Measurements from ENCODE around the gene TEPSIN.

Gene TEPSIN

DNA sequence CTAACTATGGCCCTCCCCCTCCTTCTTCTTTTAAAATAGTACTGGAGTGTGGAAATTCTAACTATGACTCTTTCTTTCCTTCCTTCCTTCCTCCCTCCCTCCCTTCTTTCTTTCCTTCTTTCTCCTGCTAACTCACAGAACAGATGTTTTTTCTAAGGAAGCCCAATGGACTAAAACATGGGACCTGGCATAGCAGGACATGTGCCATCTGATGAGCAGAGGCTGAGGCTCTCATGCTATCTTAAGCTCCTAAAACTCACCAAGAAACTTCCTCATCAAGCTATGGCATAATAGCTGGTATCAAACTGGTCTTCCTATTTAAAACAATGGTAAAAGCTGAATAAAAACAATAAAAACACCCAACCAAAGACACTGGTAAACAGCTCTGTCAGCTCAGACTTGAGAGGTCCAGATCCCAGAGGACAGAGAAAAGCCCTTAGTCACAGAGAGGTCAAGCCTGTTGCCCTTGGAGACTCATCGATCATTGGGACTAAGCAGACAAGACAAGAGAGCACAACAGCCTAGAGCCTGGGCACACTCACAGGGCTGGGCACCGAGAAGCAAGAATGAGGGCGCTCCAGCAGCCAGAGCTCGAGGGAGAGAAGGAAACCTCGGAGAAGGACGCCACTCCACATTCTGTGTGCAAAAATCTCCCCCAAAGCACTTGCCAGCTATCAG, 28.7 kb upstream of the TEPSIN start:
- DNase-seq, result no peak

DNA sequence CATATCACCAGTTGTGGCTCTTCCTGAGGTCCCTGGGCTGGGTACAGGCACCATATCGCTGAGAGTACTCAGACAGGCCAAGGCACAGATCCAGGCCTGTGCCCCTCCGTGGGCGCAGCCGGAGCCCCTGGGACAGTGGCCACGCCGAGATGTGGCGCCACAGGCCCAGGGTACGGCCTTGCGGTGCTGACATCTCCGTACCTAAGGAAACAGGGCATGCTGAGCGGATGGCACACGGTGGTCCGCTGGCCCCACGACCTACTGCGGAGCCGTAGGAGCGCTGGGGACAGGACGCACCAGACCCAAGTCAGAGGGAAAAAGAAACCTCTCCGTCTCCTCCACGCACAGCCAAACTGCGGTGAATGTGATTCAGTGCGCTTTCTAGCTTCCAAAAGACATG, 26.7 kb upstream of the TEPSIN start:
- DNase-seq, result no peak

DNA sequence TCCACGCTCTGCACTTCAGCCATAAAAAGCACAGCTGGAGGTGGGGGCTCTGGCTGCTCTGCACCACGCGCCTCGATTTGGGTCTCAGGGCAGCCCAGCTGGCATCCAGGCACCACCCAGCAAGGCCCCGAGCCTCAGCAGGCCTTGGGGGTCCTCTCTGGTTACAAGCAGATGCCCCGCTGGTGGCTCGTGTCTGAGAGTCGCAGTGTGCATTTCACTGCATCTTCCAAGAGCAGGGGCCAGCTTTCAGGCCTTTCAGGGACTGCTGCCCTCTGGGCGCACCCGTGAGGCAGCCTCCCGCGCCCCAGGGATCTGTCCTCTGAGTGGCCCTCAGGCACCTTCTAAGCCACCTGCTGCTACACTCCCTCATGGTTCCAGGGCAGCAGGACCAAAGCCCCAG, 25.8 kb upstream of the TEPSIN start:
- no peak for DNase-seq

DNA sequence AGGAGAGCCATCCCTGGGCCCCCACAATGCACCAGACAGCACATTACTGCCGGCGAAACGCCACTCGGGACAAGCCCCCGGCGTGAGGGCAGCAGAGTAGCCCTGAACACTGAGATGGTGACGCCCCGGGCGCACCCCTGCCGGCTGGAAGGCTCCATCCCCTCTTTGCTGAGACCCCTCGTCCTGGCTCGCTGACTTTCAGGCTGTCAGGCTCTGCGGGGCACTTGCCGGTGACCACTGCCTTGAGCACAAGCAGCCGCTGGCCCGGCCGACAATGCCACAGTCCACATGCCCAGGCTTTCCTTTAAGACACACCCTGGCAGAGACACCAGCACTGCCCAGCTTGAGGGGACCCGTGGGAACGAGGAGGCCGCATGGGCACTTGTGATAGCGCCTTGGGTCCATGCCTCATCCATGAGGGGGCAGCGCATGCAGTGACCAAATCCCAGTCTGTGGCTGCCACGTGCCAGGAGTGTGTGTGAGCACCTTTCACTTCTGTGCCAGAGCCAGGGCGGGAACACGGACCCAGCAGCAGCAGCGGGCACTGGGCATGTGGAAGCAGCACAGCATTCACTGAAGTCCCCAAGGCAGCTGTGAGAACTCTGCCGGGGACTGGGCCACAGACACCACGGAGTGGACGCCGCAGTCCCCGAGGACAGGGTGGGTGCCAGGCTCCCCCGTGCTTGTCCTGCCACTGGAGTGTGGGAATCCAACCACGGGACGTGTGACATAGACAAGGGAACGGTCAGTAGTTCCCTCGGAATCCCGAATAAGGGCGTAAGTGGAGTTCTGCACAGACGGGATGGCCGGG, 24.7 kb upstream of the TEPSIN start:
- DNase-seq, result no peak

DNA sequence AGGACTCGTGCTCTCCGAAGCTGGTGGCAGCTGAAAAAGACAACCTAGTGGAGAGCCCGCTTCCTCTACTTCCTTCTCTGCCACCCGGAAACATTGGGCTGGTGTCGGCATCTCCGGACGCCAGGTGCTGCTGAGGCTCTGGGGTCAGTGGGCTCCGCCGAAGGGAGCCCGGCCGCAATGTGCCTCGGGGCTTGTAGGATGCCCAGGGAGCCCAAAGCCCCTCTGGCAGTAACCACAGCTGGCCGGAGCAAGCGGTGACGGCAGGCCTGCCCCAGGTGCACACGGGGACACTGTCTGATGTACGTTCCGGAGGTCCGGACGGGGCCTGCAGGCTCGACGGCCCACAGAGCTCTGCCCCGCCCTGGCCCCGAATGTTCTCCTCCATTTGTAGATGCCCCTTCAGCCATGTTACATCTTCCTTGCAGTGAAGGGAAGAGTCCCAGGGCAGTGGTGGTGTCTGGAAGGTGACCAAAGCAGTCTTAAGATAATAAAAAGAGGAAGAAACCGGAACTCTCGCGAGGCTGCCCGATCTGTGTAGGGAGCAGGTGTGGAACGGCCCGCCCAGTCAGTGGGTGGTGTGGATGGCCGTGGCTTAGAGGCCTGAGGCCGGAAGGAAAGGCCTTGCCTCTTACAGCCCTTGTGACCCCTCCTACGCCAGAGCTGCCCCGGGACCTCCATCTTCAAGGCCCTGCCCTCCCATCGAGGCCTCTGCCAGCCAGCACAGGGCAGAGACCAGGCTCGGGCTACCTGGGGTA, 22.9 kb upstream of the TEPSIN start:
- no peak for DNase-seq

DNA sequence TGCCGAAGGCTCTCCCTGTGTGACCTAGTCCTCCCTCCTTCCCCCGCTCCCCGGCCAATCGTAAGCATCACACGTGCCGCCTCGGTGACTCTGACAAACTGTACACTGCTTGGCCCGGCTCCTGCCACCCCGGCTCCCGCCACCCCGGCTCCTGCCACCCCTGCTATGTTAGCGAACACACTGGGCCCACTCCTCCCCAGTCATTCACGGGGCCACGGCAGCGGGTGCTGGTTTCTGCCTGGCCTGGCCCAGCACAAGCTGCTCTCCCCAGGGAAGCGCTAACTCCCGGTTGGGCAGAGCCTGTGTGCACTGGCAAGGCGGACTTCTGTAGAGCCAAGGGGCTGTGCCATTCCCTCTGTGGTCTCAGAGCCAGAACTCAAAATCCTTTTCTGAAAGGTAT, 22.2 kb upstream of the TEPSIN start:
- DNase-seq, result no peak

DNA sequence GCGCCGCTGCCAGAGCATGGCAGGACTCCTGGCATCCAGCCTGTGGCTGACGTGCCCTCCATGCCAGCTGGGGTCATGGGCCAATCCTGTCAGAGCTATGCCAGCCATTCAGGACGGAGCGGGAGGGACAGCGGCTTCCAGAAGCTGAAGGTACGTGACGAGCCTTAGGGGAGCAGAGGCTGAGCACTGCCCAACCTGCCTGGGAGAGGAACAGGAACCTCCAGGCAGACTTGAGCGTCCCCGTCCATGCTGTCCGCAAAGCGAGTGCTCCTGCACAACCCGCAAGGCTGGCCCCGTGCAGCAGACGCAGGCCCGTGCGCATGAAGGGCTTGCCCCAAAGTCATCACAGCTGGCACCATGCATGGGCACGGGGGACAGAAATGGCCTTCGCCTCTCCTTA, 21.8 kb upstream of the TEPSIN start:
- DNase-seq, result no peak

DNA sequence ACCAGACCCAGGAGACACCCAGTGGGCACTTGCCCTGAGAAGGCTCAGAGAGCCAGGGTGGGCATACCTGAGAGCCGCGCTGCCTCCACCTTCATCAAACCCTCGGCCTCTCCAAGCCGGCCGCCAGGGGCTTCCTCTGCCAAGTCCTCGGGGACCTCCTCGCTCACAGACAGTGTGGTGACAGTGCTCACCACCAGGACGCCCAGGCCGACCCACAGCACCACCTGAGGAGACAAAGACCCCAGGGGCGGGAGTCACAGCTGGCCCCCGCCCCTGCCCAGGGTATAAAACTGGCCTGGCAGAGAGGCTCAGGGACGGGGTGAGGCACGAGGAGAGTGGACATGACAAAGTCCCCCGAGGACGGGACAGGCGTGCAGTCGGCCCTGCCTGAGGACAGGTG, 21.3 kb upstream of the TEPSIN start:
- DNase-seq, result no peak

DNA sequence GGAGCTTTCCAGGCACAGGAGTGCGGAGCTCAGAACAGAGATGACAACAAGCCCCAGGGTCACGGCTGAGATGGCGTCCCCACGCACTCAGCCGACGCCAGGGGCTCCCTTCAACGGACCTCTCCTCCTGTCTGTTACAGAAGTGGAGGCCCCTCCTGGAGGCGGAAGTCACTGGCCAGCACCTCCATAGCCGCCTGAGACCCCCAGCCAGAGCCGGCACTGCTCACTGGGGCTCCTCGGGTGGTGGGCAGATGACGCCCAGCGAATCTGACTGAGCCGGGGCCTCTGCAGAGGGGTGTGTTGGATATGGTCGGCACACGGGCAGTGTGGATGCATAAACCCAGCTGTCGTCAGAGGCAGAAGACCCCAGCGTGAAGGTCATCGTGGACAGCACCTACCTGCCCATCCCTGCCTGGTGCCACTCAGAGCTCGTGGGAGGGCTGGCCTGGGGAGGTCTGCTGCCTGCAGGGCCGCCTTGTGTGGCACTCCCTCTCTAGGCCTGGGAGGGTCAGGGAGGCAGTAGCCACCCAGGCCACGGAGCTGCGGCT, 20.3 kb upstream of the TEPSIN start:
- DNase-seq, result no peak

DNA sequence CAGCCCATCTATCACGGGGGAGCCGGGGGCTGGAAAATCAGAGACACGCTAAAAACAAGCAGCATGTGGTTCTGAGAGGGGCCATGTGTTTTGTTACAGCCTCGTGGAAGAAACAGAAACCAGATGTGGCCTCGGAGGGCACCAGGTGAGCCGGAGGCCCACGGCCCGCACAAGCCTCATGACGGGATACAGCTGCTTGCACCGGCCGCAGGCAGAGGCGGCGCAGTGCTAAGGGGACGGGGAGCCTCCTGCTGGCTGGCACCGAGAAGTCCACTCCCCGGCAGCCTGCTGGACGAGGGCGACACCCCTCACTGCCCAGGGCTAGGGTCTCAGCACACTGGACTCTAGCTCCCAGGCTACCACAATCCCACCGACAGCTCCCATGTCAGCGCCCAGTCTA, 19.4 kb upstream of the TEPSIN start:
- DNase-seq, result no peak

DNA sequence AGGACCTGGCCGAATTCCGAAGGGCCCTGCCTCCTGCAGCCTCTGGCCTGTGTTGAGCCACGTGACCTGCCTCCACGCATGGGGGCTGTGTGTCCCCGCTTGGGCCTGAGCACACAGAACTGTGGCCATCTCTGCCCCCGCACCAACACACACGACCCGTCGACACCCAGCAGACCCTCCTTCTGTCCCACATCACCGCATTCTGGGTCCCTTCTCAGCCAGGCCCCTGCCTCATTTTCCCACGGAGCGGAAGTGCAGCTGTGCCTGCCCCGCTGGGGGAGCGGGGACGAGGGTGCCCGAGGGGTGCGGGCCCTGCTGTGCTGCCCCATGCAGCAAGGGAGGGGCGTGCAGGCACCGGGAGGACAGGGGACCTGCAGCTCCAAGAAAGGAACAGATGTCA, 18.7 kb upstream of the TEPSIN start:
- no peak for DNase-seq

DNA sequence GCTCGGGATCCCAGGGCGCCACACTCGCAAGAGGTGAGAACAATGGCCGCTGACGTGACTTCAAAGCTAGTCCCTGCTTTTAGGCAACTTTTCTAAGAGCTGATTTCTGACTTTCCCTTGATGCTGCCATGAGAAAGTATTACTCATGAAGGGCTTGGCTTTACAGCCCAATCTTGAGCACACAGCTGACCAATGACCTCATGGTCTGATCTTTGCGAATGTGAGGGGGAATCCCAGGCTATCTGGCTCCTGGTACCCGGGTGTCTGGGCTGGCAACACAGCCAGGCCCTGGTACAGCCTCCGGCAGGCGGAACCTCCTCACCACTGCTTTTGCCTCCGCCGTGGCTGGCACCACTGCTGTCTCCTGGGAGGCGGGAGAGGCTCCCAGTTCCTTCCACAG, 17.8 kb upstream of the TEPSIN start:
- no peak for DNase-seq

DNA sequence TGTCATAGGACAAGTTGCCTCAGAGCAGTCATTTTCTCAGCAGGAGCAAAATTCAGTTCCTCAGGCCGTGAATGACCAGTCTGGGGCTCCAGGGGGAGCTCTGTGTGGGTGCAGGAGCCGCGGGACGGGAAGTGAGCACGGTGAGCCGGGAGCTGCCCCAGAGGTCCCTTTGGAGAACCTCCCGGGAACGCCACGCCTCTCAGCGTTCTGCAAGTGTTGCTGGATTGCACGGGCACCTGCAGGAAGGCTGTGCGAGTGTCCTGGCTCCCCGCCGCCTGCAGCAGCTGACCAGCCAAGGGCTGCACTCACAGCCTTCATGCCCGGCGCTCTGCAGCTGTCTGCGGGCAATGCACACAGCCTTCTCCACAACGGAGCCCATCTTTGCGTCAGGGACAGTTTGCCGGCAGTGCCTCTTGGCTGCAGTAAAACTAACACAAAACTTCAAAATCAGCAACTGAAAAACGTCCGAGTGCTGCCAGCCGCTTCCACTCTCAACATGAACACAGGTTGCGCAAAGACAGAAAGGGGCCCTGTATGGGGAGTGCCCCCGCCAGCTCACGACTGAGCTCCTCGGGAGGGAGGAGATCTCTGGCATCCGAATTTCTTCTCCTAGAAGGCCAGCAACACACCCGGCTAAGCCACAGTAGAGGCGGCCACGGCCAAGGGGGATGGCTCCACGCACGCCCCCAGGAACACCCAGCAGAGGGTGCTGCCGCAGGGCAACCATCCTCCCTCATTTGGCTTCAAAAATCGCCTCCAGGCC, 16.3 kb upstream of the TEPSIN start:
- DNase-seq, result peak; percentile 81

DNA sequence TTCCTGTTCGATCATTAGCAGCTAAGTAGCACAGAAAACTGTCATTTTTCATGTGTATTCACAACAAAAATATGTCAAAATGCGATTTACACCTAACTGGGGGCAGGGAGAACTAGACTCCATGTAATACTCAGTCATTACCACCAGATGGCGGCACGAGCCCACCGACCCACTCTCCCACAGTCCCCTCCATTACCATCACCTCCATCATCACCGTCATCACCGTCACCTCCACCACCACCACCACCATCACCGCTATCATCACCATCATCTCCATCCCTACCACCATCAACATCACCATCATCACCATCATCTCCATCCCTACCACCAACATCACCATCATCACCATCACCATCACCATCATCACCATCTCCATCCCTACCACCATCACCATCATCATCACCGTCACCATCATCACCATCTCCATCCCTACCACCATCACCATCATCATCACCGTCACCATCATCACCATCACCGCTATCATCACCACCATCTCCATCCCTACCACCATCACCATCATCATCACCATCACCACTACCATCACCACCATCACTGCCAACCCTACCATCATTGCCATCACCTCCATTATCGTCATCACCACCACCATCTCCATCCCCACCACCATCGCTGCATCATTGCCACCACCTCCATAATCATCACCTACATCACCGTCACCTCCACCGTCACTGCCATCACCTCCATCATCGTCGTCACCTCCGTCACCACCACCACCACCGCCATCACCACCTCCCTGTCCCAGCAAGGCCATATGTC, 14.7 kb upstream of the TEPSIN start:
- no peak for DNase-seq

DNA sequence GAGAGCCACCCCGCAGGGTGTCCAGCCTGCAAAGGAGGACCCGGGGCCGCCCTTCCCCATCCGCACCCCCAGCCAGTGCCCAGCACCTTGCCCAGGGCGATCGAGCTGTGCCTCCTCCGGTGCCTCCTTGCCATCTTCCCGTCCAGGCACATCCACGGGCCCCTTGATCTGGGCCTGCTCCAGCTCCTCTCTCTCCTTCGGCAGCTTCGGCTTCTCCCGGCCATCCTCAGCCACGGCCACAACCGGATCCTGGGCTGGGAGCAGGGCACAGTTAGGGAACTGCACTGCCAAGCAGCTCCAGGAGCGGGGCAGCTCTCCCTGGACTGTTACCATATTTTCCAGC, 14.1 kb upstream of the TEPSIN start:
- DNase-seq, result no peak

DNA sequence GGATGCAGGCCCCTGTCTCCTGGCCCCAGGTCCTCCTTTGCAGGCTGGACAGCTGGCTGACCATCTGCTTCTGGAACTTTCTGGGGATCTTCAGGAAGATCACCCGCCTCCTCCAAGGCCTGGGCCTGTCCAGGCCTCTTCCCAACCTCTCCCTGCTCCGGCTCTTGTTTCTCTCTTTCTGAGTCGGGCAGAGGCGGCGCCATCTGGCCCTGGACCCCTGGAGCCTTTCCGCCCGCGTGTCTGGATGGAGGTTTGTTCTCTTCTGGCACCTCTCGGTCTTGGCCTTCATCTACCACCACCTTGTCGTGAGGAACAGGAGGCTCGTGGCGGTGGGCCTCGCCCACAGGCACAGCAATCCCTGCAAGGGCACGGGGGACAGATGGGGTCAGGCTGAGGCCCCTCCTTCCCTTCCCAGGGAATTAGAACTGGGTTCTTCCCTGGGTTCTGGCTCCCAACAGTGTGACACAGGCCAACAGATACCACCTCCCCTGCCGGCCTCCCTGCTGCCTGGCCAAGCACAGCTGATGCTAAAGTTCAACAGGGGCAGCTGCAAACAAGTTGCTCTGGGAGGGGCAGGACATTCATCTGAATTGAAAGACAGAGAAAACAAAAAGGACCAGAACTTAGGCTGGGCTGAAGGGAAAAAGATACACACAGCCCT, 13.6 kb upstream of the TEPSIN start:
- DNase-seq, result no peak

DNA sequence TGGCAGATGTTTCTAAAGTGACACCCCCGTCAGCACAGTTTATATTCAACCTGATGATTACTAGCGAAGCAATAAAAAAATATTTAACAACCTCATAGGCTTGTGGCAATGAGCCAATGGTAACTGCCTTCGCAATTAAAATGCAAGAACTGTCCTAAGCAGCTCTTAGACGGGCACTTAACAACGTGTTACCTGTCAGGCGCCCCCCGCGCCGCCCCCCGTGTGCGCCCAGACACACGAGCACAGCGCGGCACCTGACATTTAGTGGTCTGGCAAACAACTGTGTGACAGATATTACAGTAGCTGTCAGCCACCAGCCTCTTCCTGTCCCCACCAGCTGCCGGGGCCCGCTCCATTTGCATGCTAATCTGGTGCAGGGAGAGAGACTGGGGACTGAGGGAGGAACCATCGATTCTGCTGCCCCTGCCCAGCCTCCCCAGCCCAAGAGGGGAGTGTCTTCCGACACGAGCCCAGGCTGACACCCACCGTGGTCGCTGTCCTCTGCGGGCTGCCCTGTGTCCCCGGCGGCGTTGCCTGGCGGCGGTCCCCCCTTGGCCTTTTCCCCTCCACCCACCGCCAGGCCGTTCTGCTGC, 12.9 kb upstream of the TEPSIN start:
- no peak for DNase-seq

DNA sequence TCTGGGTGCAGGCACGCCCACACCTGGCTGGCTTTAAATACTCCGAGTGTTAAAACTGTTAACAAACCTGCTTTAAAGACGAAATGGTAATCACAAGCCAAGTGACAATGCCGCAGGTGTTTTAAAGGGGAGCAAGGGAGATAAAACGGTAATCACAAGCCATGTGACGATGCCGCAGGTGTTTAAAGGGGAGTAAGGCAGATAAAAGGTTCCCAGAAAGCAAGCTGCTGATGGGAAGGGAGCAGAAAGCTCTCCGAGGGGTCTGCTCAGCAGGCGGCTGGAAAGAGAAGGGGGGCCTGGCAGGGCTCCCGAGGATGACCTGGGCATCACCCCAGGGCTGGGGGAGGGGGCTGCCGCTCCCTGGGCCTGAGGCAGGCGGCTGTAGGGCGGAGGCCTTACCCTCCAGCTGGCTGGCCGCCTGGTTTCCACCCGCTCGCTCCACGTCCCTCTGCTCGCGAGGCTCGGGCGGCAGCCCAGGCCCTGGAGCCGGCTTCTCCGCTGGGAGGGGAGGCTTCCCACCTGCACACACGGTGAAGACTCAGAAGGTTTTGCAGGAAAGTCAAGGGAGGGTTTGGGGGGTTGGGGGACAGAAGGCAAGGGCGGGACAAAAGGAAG, 12.3 kb upstream of the TEPSIN start:
- peak; percentile 64 for DNase-seq

DNA sequence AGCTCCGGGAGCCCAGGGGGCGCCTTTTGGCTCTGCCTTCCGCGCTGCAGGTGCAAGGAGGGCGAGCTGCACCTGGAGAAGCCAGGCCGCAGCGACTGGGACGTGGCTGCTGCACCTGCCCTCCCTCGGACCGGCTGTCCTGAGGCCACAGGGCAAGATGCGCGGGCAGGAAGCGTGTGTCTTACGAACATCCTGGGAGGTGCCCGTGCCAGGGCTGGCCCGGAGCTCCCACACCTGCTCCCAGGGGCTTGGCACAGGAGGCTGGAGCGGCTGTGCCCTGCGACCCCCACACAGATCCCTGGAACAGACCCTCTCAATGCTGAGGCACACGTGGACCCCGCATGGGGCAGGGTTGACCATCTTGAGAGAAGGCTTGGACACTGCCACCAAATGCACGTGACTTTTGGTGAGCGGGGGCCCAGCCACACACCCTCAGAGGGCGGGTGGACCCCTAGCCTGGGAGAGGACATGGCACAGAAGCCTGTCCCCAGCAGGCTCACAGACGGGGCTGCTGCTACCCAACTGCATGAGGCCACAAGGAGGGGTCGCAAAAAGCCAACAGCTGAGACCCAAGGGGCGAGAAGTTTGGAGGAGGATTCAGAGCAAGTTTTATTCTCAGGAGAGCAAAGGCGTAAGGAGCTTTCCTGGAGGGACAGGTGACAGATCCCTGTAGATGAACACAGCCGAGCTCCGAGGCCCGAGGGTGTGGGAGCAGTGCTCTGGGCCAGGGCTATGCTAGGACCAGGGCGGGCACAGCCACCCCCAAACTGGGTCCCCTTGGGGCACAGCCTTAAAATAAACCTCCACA, 11.6 kb upstream of the TEPSIN start:
- no peak for DNase-seq

Data from left hindlimb (tissue), 1 donor.